Ectodermal cell (in vitro differentiated cells): ENCODE results near the gene CHIT1.

Source experiments
- H3K27ac ChIP-seq: 2 replicates; pipeline ENCODE4 v1.7.0; 2013; ENCODE audit warnings: mild to moderate bottlenecking, low read depth, low read length; ENCODE audit not compliant: insufficient read depth, poor library complexity, severe bottlenecking
- H3K27me3 ChIP-seq: 2 replicates; pipeline ENCODE4 v1.7.0; 2013; ENCODE audit warnings: mild to moderate bottlenecking, low read length; ENCODE audit not compliant: insufficient read depth, control insufficient read depth, poor library complexity, severe bottlenecking
- H3K36me3 ChIP-seq: one replicate; pipeline ENCODE4 v1.7.0; 2013; ENCODE audit warnings: low read length; ENCODE audit not compliant: control insufficient read depth, insufficient read depth
- H3K4me1 ChIP-seq: one replicate; pipeline ENCODE4 v1.7.0; 2013; ENCODE audit warnings: low read length; ENCODE audit not compliant: control insufficient read depth, insufficient read depth
- H3K4me3 ChIP-seq: 2 replicates; pipeline ENCODE4 v1.7.0; 2013; ENCODE audit warnings: low read depth, low read length, control low read depth; ENCODE audit not compliant: insufficient read depth
- H3K9me3 ChIP-seq: 2 replicates; pipeline ENCODE4 v1.7.0; 2013; ENCODE audit warnings: mild to moderate bottlenecking, low read length, moderate library complexity; ENCODE audit not compliant: control insufficient read depth
- WGBS, 2 experiments: methylation state at CpG; one replicate each; pipeline ENCODE4 v1.1.7; 2013; ENCODE audit warnings: missing lambda C conversion rate in 2 of 2; 5-methylcytosine and 5-hydroxymethylcytosine counted together

Gene CHIT1

GRCh38 chr1:203177036-203177405 lies 52.5 kb downstream of the CHIT1 start:
- Histone ChIP-seq H3K27ac (peak overlapping the region; percentile 86), H3K36me3 (no peaks in the 10 kb centered on the region), H3K9me3 (no peaks in the 10 kb centered on the region), H3K27me3 (no peaks in the 10 kb centered on the region), H3K4me1 (peaks cover 49% of the 10 kb centered on the region), H3K4me3 (no peak overlapping the region)
- 88 to 94% methylated on average over 6 of the region's 6 CpGs for WGBS, 2 experiments

- 96 to 97% methylated on average over 9 of the region's 9 CpGs for WGBS, 2 experiments
- no peaks in the 10 kb centered on the region for H3K36me3 ChIP-seq
- H3K27me3 ChIP-seq, result no peaks in the 10 kb centered on the region
- peaks cover 45% of the 10 kb centered on the region for H3K4me1 ChIP-seq
- no peaks in the 10 kb centered on the region for H3K9me3 ChIP-seq
- no peak overlapping the region for H3K4me3 ChIP-seq
- no peak overlapping the region for H3K27ac ChIP-seq
These were observed 53.0 kb downstream of the CHIT1 start for GRCh38 chr1:203176273-203177035.

DNA sequence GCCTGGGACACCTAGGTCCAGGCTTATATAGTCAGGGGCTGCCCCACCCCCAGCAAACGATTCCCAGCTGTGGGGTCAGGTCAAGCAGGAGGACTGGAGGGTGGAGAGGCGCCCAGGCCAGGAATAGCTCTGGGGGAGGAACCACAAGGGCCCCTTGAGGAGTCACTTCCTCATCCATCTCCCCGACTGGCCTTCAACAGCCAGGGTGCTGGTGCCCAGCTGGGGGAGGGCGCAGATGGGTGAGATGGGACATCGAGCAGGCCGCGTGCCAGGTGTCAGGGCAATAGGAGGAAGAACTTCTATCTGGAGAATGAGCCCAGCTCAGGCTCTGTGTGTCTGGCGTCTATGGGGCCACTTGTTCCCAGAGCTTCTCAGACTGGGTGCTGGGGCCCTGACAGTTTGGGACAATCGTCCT lies 53.6 kb downstream of the CHIT1 start:
- 93 to 94% methylated on average over 9 of the region's 9 CpGs for WGBS, 2 experiments
- H3K36me3 ChIP-seq, result no peaks in the 10 kb centered on the region
- H3K4me3 ChIP-seq, result no peak overlapping the region
- no peaks in the 10 kb centered on the region for H3K9me3 ChIP-seq
- no peaks in the 10 kb centered on the region for H3K27me3 ChIP-seq
- no peak overlapping the region for H3K27ac ChIP-seq
- peaks cover 45% of the 10 kb centered on the region for H3K4me1 ChIP-seq

DNA sequence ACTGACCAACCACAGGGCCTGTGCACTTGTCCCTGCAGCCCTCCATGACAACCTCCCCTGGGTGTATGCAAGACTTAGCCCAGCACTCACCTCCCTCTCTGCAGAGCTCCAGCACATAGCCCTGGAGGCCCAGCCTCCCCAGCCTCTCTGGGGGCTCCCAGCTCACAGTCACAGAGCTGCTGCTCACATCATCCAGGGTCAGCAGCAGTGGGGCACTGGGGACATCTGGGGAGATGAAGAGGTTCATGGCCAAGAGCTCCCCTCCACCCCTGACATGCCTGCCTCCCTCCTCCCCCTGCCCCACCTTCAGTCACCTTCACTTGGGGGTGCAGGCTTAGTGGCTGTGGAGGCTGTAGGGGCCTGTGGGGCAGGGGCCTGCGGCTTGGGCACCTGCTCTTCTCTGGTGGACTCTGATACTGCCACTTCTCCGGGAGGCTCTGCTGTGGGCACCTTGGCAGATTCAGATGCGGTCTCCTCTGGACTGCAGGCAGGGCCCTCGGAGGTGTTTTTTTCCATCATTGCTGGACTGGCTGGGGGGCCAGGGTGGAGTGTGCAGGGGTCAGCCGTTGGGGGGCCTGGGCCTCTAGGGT lies 54.1 kb downstream of the CHIT1 start, which contains the start of gene MYBPH:
MYBPH (minus strand) TSS at position 590 of the 590 bp plus-strand sequence; CDS start at position 519, 71 bp downstream.
- Histone ChIP-seq H3K9me3 (no peaks in the 10 kb centered on the region), H3K27me3 (no peaks in the 10 kb centered on the region), H3K27ac (no peak within 1 kb of the TSS), H3K4me3 (no peak within 1 kb of the TSS), H3K4me1 (peaks cover 45% of the 10 kb centered on the region), H3K36me3 (no peaks in the 10 kb centered on the region)
- WGBS, 2 experiments, result 91 to 94% methylated on average over 5 of the region's 5 CpGs

DNA sequence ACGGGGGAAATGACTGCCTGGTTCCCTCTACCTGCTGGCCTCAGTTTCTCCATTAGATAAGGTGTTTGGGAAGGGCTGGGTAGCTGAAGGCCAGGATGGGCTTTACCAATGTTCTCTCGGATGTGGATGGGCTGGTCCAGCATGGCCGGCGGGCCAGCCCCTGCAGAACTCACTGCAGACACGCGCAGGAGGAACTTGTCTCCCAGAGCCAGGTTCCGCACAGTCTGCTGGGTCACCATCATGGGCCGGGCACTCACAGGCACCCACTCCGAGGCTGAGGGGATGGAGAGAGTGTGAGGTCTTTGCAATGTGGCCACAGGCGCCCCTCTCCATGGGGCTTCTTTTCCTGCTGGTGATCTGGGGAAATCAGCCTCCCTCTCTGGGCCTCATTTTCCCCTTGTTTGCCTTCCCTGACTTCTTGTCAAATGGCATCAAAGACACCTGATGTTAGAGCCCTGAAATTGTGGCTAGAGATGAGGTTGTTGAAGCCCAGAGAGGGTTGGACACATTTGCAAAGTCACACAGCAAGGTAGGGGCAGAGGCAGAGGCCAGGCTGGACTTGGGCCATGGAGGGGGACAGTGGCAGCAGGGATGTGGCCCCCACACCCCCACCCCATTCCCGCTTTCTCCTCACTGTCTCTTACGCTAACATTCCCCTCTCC lies 55.0 kb downstream of the CHIT1 start:
- Histone ChIP-seq H3K27ac (no peak overlapping the region), H3K9me3 (no peaks in the 10 kb centered on the region), H3K4me3 (no peak overlapping the region), H3K4me1 (peaks cover 43% of the 10 kb centered on the region), H3K27me3 (no peaks in the 10 kb centered on the region), H3K36me3 (no peaks in the 10 kb centered on the region)
- WGBS, 2 experiments, result 95 to 96% methylated on average over 12 of the region's 12 CpGs

DNA sequence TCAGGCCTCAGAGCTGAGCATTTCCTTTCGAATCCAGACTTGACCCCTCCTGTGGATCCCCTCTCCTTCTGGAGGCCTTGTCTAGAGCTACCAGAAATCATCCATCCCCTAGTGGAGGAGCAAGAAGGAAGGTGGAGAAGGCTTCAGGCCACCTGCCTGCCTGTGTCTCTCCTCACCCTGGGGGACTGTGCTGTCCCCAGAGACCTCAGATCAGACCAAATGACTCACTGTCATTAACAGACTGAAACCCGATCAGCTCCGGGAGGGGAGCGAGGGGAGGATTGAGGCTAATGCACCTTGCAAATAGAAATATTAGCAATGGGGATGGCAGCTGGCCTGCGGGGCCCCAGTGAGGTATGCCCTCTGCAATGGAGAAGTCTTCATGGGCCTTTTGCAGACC lies 55.9 kb downstream of the CHIT1 start:
- no peaks in the 10 kb centered on the region for H3K9me3 ChIP-seq
- no peaks in the 10 kb centered on the region for H3K36me3 ChIP-seq
- WGBS, 2 experiments, result 83 to 91% methylated on average over 5 of the region's 5 CpGs
- peaks cover 35% of the 10 kb centered on the region for H3K4me1 ChIP-seq
- no peak overlapping the region for H3K27ac ChIP-seq
- H3K27me3 ChIP-seq, result no peaks in the 10 kb centered on the region
- H3K4me3 ChIP-seq, result no peak overlapping the region

- no peaks in the 10 kb centered on the region for H3K36me3 ChIP-seq
- H3K27ac ChIP-seq, result no peak overlapping the region
- H3K9me3 ChIP-seq, result no peaks in the 10 kb centered on the region
- H3K4me1 ChIP-seq, result peaks cover 30% of the 10 kb centered on the region
- H3K4me3 ChIP-seq, result no peak overlapping the region
- WGBS, 2 experiments, result 93 to 97% methylated on average over 2 of the region's 2 CpGs
- no peaks in the 10 kb centered on the region for H3K27me3 ChIP-seq
These were observed 56.4 kb downstream of the CHIT1 start for GRCh38 chr1:203173011-203173555.

DNA sequence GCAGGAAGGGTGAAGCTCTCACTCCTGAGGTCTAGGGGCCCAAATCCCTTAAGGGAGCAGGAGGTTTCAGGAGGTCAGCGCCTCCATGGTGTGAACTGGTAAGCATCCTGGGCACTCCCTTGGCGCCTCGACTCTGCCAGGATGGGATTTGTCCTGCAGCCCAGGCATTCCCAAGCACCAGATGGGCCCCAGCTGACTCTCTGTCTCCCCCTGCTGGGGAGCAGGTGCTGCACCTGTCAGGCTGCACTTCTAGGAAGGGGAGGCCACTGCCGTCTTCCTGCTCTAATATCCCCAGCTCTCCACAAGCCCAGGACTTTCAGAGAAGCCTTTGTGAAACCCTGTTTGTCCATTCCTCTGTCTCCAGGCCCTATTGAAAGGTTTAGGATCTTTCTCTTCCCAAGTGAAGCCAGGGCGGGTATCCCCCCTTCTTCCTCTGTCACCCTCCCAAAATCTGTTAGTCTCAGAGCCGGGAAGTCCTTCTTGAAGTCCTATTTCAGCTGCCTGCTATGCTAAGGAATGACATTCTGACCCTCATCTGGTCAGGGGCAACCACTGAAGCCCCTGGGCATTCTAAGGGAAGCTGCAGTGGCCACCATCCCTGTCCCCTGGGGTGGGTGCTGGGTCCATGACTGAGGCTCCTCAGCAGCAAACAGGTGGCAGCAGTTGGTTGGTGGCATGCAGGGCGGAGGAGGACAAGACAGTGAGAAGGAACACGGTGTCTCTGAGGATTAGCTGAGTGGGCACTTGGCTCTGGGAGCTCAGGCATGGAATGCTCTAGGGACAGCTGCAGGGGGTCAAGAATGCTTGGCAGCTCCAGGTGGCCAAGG lies 57.1 kb downstream of the CHIT1 start:
- 73 to 74% methylated on average over 8 of the region's 8 CpGs for WGBS, 2 experiments
- Histone ChIP-seq H3K27me3 (no peaks in the 10 kb centered on the region), H3K9me3 (no peaks in the 10 kb centered on the region), H3K27ac (no peak overlapping the region), H3K4me1 (peaks cover 23% of the 10 kb centered on the region), H3K4me3 (no peak overlapping the region), H3K36me3 (no peaks in the 10 kb centered on the region)

DNA sequence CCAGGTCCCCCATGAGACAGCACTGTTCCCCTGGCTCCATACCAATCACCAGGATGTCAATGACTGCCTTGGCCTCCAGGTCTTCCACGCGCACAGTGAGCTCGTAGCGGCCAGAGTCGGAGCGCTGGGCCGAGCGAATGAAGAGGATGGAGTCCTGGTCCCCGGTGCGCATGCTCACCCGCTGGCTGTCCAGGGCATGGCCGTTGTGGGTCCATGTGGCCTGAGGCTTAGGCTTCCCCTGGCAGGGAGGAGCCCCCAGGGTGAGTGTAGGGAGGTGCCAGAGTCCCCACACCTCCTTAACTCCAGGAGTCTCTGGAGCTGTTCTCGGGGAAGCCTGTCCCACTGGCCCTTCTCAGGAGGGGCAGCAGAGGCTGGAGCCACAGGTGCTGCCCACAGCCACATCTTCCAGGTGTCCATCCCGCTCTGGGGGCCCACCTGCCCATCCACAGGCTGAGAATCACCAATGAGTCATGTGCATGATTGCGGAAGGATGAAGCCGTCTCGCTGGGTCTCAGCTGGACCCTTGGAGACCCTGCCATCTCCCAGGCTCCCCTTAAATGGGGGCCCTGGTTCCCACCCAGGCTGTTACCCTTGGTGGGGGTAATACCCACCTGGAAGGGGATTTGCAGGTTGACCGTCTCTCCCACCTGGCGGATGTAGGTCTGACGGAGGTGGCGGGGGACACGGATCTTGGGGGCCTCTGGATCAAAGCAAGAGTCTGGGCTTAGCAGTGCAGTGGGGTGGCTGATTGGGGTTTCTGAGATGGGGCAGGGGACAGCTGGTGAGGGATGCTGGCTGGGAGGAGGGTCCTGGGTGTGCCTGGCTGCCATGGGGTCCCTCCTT lies 57.9 kb downstream of the CHIT1 start:
- H3K27me3 ChIP-seq, result no peaks in the 10 kb centered on the region
- peaks cover 17% of the 10 kb centered on the region for H3K4me1 ChIP-seq
- no peak overlapping the region for H3K27ac ChIP-seq
- WGBS, 2 experiments, result 95 to 97% methylated on average over 22 of the region's 22 CpGs
- no peak overlapping the region for H3K4me3 ChIP-seq
- no peaks in the 10 kb centered on the region for H3K36me3 ChIP-seq
- H3K9me3 ChIP-seq, result no peaks in the 10 kb centered on the region
